DMS53 treated with DMSO at 0.1 percent for 48 hours (cell line): ENCODE measurements around the gene SPTSSB.

Source experiments
- DNase-seq: peaks from one replicate; lab custom pipeline; 2025; ENCODE audit not compliant: unreplicated experiment; lab: John Stamatoyannopoulos, UW

Gene SPTSSB

GRCh38 chr3:161371441-161372320 is at the start of gene SPTSSB:
Gene SPTSSB (minus strand): TSS chr3:161371517. CDS start chr3:161346323, 25,194 bp downstream.
- DNase-seq: no peak

- peak; percentile 75 for DNase-seq
Measured at GRCh38 chr3:161420746-161421145, 49.4 kb upstream of the SPTSSB start.

GRCh38 chr3:161419555-161420333 is 48.4 kb upstream of the SPTSSB start:
- DNase-seq: no peak

- no peak for DNase-seq
Measured at GRCh38 chr3:161415506-161416231, 44.4 kb upstream of the SPTSSB start.

- no peak for DNase-seq
Measured at GRCh38 chr3:161414907-161415306, 43.6 kb upstream of the SPTSSB start.

- no peak for DNase-seq
Measured at GRCh38 chr3:161413855-161414210, 42.5 kb upstream of the SPTSSB start.

GRCh38 chr3:161413127-161413854 is 42.0 kb upstream of the SPTSSB start:
- DNase-seq: no peak

GRCh38 chr3:161412123-161412522 is 40.8 kb upstream of the SPTSSB start:
- DNase-seq: no peak

- DNase-seq: no peak
Measured at GRCh38 chr3:161409858-161410257, 38.5 kb upstream of the SPTSSB start.

GRCh38 chr3:161409069-161409468 is 37.8 kb upstream of the SPTSSB start:
- peak; percentile 12 for DNase-seq

- DNase-seq: peak; percentile 33
Measured at GRCh38 chr3:161406594-161407555, 35.6 kb upstream of the SPTSSB start.

GRCh38 chr3:161405836-161406235 is 34.5 kb upstream of the SPTSSB start:
- DNase-seq: no peak

- no peak for DNase-seq
Measured at GRCh38 chr3:161405087-161405486, 33.8 kb upstream of the SPTSSB start.

GRCh38 chr3:161403251-161403650 is 31.9 kb upstream of the SPTSSB start:
- no peak for DNase-seq

GRCh38 chr3:161401389-161401788 is 30.1 kb upstream of the SPTSSB start:
- no peak for DNase-seq

GRCh38 chr3:161400650-161401049 is 29.3 kb upstream of the SPTSSB start:
- DNase-seq: no peak

GRCh38 chr3:161395115-161396012 is 24.0 kb upstream of the SPTSSB start:
- no peak for DNase-seq

- no peak for DNase-seq
Measured at GRCh38 chr3:161393803-161394202, 22.5 kb upstream of the SPTSSB start.

GRCh38 chr3:161393310-161393709 is 22.0 kb upstream of the SPTSSB start:
- peak; percentile 38 for DNase-seq
